Right lobe of liver (tissue), 6 donors: ENCODE data around the gene SLC43A3. TPM values are rescaled to one million over a fixed set of nuclear protein-coding genes. Genes with fewer than 3 reads are reported as not detected.
A peak's percentile ranks its signal among the peaks of the same experiment; 100 is the strongest.

Experiments
- ATAC-seq, 4 donors: fragments of 200-7000 bp; cut with Tn5 transposase; one replicate each; pipeline ENCODE4 v1.9.1; 2020; ENCODE audit warnings: mild to moderate bottlenecking in 4 of 4, moderate library complexity in 4 of 4
- DNase-seq, 3 donors: peaks; one replicate each; pipeline ENCODE4 v3.0.0-alpha.2; 2020
- H3K27ac ChIP-seq, 3 donors: fragments of 200-600 bp; one replicate each; pipeline ENCODE4 v1.8.0; 2022
- H3K27me3 ChIP-seq, 2 donors: fragments of 200-600 bp; one replicate each; pipeline ENCODE4 v1.8.0; 2022
- H3K36me3 ChIP-seq, 4 donors: fragments of 200-600 bp; sonication (generic) in 1 of 4; one replicate each; pipeline versions ENCODE4 v1.5.1 to v1.8.0; 2017 to 2022; ENCODE audit warnings: control low read depth in 1 of 4
- H3K4me1 ChIP-seq, 4 donors: fragments of 200-600 bp; sonication (generic) in 1 of 4; one replicate each; pipeline versions ENCODE4 v1.5.1 to v1.8.0; 2017 to 2022; ENCODE audit warnings: control low read depth in 1 of 4
- H3K4me3 ChIP-seq, 3 donors: fragments of 200-600 bp; one replicate each; pipeline ENCODE4 v1.8.0; 2022
- H3K9me3 ChIP-seq, 4 donors: fragments of 200-600 bp; sonication (generic) in 1 of 4; one replicate each; pipeline versions ENCODE4 v1.5.1 to v1.8.0; 2017 to 2022; ENCODE audit warnings: control low read depth in 1 of 4
- CTCF ChIP-seq, 4 donors: fragments of 200-600 bp in 3 of 4; fragments of 450-650 bp in 1 of 4; IDR thresholded peaks; one replicate each; pipeline versions ENCODE4 v1.5.1 to v1.8.0; 2016 to 2022; ENCODE audit warnings: antibody characterized with exemption in 4 of 4, mild to moderate bottlenecking in 2 of 4
- POLR2A ChIP-seq: fragments of 450-650 bp; IDR thresholded peaks from one replicate; pipeline ENCODE4 v1.6.1; 2017; ENCODE audit warnings: antibody characterized with exemption, mild to moderate bottlenecking
- WGBS: methylation state at CpG from one replicate; pipeline ENCODE4 v1.1.6; 2018; ENCODE audit warnings: low coverage, low lambda C conversion rate; ENCODE audit not compliant: insufficient coverage; ENCODE audit errors: missing lambda C conversion rate; 5-methylcytosine and 5-hydroxymethylcytosine counted together
- intact Hi-C, 2 donors: fragments of 100-400 bp; cut with DNase I; formaldehyde crosslinking; loops; one replicate each; pipeline versions ENCODE4 v1.11.2 to v1.14.1; 2022
- total RNA-seq, 6 experiments: library from RNA; depleted of rRNA in 2 of 6; stranded (reverse); fragments of >200 nt in 2 of 6; fragmentation: NEBNext Ultra II Directional in 3 of 6; extraction: Animal tissue kit (Norgen Biotek cat#: 25700) in 3 of 6; gene quantifications; one replicate each; pipeline versions ENCODE4 v1.1.0 to v1.2.4, GENCODE V29; 2016 to 2023
- donor health status: DM: no; HTN: yes; CAD: no.
- donor health status: DM: no; HTN: no; CAD: no.
- donor health status: DM: no; HTN: no; CAD: no.
- donor health status: DM: no; HTN: yes; CAD: no.
- donor health status: DM: no; HTN: yes; CAD: no.

Gene SLC43A3
- total RNA-seq, 6 experiments from 2014 or later, result 109 to 259 (median 185) TPM

GRCh38 chr11:57421066-57421465 is 5.9 kb downstream of the SLC43A3 start:
- H3K9me3 ChIP-seq, result no peaks in the 10 kb centered on the region
- DNase-seq (no peak), ATAC-seq (no peak)
- 89% methylated on average over 3 of the region's 4 CpGs for WGBS
- peaks cover 0 to 36% (median 11%) of the 10 kb centered on the region in 4 donors for H3K4me1 ChIP-seq
- H3K36me3 ChIP-seq, result peaks cover 14 to 63% (median 31%) of the 10 kb centered on the region in 4 donors
- no peaks in the 10 kb centered on the region for H3K27me3 ChIP-seq
- no peak overlapping the region for H3K27ac ChIP-seq
- intact Hi-C loops, result no loop called here
- H3K4me3 ChIP-seq, result no peak overlapping the region
- TF ChIP-seq POLR2A (no peak), CTCF (IDR thresholded peaks at IDR 0.05) (no peak)

DNA sequence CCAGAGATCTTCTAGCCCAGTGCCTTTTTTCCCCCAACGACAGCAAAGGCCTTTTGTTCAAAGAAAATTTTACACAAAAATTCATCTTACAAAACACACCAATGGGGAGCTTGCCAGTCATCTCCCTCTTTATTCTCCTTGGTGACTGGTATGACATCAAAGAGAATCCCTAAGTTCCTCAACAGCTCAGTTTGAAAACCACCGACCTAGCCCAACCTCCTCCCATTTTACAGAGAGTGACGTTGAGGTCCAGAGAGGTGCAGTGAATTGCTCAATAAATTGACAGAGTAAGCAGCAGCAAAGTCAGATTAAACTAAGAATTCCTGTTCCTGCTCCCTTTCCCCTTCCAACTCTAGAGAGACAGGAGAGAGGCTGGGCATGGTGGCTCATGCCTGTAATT is 7.8 kb downstream of the SLC43A3 start:
- no peak overlapping the region for H3K4me3 ChIP-seq
- DNase-seq, result no peak
- TF ChIP-seq POLR2A, result no peak
- no peak for TF ChIP-seq CTCF (IDR thresholded peaks at IDR 0.05)
- 65% methylated on average over 3 of the region's 3 CpGs for WGBS
- H3K27ac ChIP-seq, result no peak overlapping the region
- H3K27me3 ChIP-seq, result no peaks in the 10 kb centered on the region
- intact Hi-C loops, result no loop called here
- peaks cover 0 to 17% (median 3%) of the 10 kb centered on the region in 4 donors for H3K4me1 ChIP-seq
- no peaks in the 10 kb centered on the region for H3K9me3 ChIP-seq
- peak in 1 of 4 donors; percentile 6 for ATAC-seq
- H3K36me3 ChIP-seq, result peaks cover 21 to 82% (median 43%) of the 10 kb centered on the region in 4 donors

DNA sequence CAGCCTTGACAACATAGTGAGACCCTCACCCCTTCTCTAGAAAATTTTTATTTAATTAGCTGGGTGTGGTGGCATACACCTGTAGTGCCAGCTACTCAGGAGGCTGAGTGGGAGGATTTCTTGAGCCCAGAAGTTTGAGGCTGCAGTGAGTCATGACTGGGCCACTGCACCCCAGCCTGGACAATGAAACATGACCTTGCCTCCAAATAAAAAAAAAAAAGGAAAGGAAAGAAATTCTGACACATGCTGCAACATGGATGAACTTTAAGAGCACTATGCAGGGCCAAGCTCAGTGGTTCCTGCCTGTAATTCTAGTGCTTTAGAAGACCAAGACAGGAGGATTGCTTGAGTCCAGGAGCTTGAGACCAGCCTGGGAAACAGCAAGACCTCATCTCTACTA is 8.8 kb downstream of the SLC43A3 start:
- Histone ChIP-seq H3K27ac (no peak overlapping the region), H3K36me3 (peaks cover 29 to 82% (median 45%) of the 10 kb centered on the region in 4 donors), H3K9me3 (no peaks in the 10 kb centered on the region), H3K4me1 (peaks cover 0 to 7% (median 0%) of the 10 kb centered on the region in 4 donors), H3K27me3 (no peaks in the 10 kb centered on the region), H3K4me3 (no peak overlapping the region)
- no peak for DNase-seq
- no peak for ATAC-seq
- no peak for TF ChIP-seq CTCF (IDR thresholded peaks at IDR 0.05)
- TF ChIP-seq POLR2A, result no peak
- intact Hi-C loops, result no loop called here

- H3K9me3 ChIP-seq, result no peaks in the 10 kb centered on the region
- H3K4me1 ChIP-seq, result peaks cover 0 to 4% (median 0%) of the 10 kb centered on the region in 4 donors
- WGBS, result 88% methylated on average over 4 of the region's 4 CpGs
- no peaks in the 10 kb centered on the region for H3K27me3 ChIP-seq
- H3K36me3 ChIP-seq, result peaks cover 29 to 90% (median 46%) of the 10 kb centered on the region in 4 donors
- H3K4me3 ChIP-seq, result no peak overlapping the region
- intact Hi-C loops, result no loop called here
- ATAC-seq (no peak), DNase-seq (no peak)
- TF ChIP-seq POLR2A (no peak), CTCF (IDR thresholded peaks at IDR 0.05) (no peak)
- H3K27ac ChIP-seq, result no peak overlapping the region
Measured at GRCh38 chr11:57417056-57417455, 9.9 kb downstream of the SLC43A3 start.

DNA sequence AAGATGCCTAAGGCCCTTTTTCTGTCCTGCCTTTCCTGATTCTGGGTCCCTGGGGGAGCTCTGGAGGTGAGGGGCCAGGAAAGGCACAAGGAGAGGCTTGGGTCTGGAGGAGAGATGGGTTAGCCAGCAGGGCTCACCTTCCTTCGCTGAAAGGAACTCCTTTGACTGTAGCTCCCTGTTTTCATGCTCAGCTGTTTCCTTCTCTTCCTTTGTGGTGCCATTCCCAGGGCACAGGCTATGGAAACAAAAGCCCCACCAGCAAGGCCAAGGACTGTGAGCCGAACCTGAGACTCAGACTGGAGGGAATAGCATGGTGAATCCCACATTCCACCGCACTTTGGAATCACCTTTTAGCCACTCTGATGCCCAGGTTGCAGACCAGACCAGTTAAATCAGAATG is 10.5 kb downstream of the SLC43A3 start:
- Histone ChIP-seq H3K4me1 (no peaks in the 10 kb centered on the region), H3K27me3 (no peaks in the 10 kb centered on the region), H3K9me3 (no peaks in the 10 kb centered on the region), H3K27ac (no peak overlapping the region), H3K4me3 (no peak overlapping the region), H3K36me3 (peaks cover 29 to 96% (median 48%) of the 10 kb centered on the region in 4 donors)
- DNase-seq (no peak), ATAC-seq (no peak)
- WGBS, result 75% methylated on average over 2 of the region's 3 CpGs
- intact Hi-C loops, result no loop called here
- TF ChIP-seq CTCF (IDR thresholded peaks at IDR 0.05) (no peak), POLR2A (no peak)
